HEK293T (cell line): ENCODE measurements around the gene AQP12A.

Experiments
- CTCF ChIA-PET: fragments of 350-600 bp; formaldehyde crosslinking; extraction: SDS; loops from one replicate; lab custom pipeline; 2021; ENCODE audit warnings: antibody characterized with exemption, inconsistent platforms; lab: Yijun Ruan, JAX
- POLR2A ChIA-PET: fragments of 350-600 bp; formaldehyde crosslinking; extraction: SDS; loops from one replicate; lab custom pipeline; 2020; ENCODE audit warnings: antibody characterized with exemption, inconsistent platforms; lab: Yijun Ruan, JAX
- DNase-seq: peaks from one replicate; pipeline ENCODE4 v3.0.0; 2012; ENCODE audit warnings: mixed read lengths; ENCODE audit errors: extremely low spot score
- ARNT ChIP-seq: fragments of 450-650 bp; IDR thresholded peaks from 2 replicates; pipeline ENCODE4 v1.6.1; 2017; ENCODE audit warnings: mild to moderate bottlenecking
- BHLHE40 ChIP-seq: fragments of 450-650 bp; IDR thresholded peaks from 2 replicates; pipeline ENCODE4 v1.6.1; 2016; ENCODE audit warnings: mild to moderate bottlenecking, moderate library complexity, borderline replicate concordance
- CTBP1 ChIP-seq: fragments of 450-650 bp; IDR thresholded peaks from 2 replicates; pipeline ENCODE4 v1.6.1; 2016; ENCODE audit warnings: borderline replicate concordance
- ELF4 ChIP-seq: fragments of 450-650 bp; IDR thresholded peaks from 2 replicates; pipeline ENCODE4 v1.6.1; 2017; ENCODE audit warnings: antibody characterized with exemption
- FOXA1 ChIP-seq: fragments of 450-650 bp; IDR thresholded peaks from 2 replicates; pipeline ENCODE4 v1.6.1; 2016; ENCODE audit warnings: mild to moderate bottlenecking
- FOXK2 ChIP-seq: fragments of 450-650 bp; IDR thresholded peaks from 2 replicates; pipeline ENCODE4 v1.6.1; 2016; ENCODE audit warnings: mild to moderate bottlenecking
- FOXM1 ChIP-seq: fragments of 450-650 bp; IDR thresholded peaks from 2 replicates; pipeline ENCODE4 v1.6.1; 2017; ENCODE audit warnings: mild to moderate bottlenecking, borderline replicate concordance
- HDGF ChIP-seq: fragments of 450-650 bp; IDR thresholded peaks from 2 replicates; pipeline ENCODE4 v1.6.1; 2017; ENCODE audit warnings: antibody characterized with exemption, borderline replicate concordance
- L3MBTL2 ChIP-seq: fragments of 450-650 bp; conservative IDR thresholded peaks from 2 replicates; pipeline ENCODE4 v1.6.1; 2016; ENCODE audit warnings: mild to moderate bottlenecking
- LEF1 ChIP-seq: fragments of 450-650 bp; IDR thresholded peaks from 2 replicates; pipeline ENCODE4 v1.6.1; 2017; ENCODE audit warnings: mild to moderate bottlenecking, borderline replicate concordance
- NFRKB ChIP-seq: fragments of 450-650 bp; IDR thresholded peaks from 2 replicates; pipeline ENCODE4 v1.6.1; 2016; ENCODE audit warnings: mild to moderate bottlenecking, moderate library complexity
- SP1 ChIP-seq: fragments of 450-650 bp; IDR thresholded peaks from 2 replicates; pipeline ENCODE4 v1.6.1; 2017
- SUZ12 ChIP-seq: fragments of 450-650 bp; IDR thresholded peaks from 2 replicates; pipeline ENCODE4 v1.6.1; 2016; ENCODE audit warnings: mild to moderate bottlenecking
- TARDBP ChIP-seq: fragments of 450-650 bp; IDR thresholded peaks from 2 replicates; pipeline ENCODE4 v1.6.1; 2016
- ZNF384 ChIP-seq: fragments of 450-650 bp; IDR thresholded peaks from 2 replicates; pipeline ENCODE4 v1.6.1; 2016
- TF ChIP-seq, protein P1 (sequence below): fragments of 450-650 bp; IDR thresholded peaks from 2 replicates; pipeline ENCODE4 v1.6.1; 2016

AQP12A gene

DNA sequence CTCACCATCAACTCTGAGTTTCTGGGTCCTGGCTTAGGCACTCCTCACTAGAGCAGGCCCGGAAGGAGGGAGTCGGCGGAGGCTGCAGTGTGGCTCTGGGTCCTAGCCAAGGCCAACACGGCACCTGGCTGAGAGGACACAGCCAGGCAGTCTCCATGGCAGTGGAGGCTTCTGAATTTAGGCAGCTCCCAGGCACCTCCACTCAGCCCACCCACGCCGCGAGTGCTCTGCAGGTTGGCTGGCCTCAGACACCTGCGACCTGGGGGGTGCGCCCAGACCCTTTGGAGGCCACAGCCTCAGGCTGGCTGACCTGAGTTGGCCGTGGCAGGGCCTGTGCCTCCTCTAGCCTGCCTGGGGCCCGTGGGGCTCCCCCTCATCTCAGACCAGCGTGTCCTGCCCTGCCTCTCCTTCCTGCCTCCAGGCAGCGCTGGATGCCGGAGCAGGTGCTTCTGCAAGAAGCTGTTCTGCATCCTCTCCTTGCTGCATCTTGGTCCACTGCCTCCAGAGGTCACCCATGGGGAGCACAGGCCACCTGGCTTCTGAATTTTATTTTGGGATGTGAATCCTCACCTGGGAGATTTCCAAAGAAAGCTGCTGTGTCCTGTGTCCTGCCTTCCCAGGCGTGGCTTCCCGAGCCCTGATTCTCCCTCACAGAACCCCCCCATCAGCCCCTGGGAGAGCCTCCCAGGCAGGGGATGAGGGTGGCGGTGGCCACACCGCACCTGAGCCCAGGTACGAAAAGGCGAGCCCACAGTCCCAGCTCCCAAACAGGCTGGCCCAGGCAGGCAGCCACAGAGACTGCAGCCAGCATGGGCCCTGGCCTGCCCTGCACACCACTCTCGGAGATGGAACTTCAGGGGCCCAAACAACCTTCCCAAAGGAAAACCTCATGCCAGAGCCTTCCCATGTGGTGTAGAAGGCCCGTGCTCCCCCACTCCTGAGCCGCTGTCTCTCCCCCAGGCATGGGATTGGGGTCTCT lies 23.4 kb downstream of the AQP12A start:
- TF ChIP-seq ELF4 (no peak), FOXA1 (no peak), LEF1 (no peak), SP1 (no peak), TARDBP (no peak), CTBP1 (no peak), SUZ12 (no peak), FOXM1 (no peak), ZNF384 (no peak), ARNT (no peak)
- TF ChIP-seq, protein P1, sequence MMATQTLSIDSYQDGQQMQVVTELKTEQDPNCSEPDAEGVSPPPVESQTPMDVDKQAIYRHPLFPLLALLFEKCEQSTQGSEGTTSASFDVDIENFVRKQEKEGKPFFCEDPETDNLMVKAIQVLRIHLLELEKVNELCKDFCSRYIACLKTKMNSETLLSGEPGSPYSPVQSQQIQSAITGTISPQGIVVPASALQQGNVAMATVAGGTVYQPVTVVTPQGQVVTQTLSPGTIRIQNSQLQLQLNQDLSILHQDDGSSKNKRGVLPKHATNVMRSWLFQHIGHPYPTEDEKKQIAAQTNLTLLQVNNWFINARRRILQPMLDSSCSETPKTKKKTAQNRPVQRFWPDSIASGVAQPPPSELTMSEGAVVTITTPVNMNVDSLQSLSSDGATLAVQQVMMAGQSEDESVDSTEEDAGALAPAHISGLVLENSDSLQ, result no peak
- POLR2A ChIA-PET, result no interaction called here
- CTCF ChIA-PET, result no interaction called here
- no peak for DNase-seq

DNA sequence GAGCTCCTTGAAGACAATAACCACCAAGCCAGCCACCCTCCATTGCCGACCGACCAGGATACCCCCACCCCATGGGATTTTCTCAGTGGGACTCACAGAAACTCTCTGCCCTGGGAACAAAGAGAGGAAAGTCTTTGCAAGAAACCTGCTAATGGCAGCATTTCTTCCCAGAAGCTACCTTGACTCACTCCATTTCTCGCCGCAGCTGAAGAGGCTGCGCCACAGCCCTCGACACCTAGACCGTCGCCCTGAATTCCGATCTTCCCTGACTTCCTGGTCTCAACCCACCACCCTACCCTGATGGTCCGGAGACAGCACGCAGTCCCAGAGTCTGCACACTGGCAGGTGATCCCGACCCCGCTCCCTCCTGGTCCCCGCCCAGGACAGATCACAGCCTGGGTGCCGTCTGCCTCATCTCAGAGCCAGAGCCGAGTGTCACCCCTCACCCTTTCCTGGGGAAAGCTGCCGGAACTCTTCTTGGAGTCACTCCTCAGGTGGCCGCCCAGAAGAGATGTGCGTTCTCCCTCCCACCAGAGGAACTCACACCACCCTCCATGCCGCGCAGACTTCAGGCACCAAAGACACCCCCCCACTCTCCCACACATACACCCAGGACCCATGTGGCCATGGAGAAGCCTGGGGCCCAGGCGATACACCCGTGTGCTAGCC lies 24.6 kb downstream of the AQP12A start:
- TF ChIP-seq NFRKB (no peak), HDGF (no peak), SUZ12 (no peak), ZNF384 (no peak), FOXK2 (no peak), LEF1 (no peak), BHLHE40 (no peak), CTBP1 (no peak), ARNT (no peak), FOXM1 (no peak), TARDBP (no peak), FOXA1 (no peak), L3MBTL2 (no peak), SP1 (no peak), ELF4 (no peak)
- TF ChIP-seq, protein P1, result no peak
- ChIA-PET POLR2A (no interaction called here), CTCF (no interaction called here)
- no peak for DNase-seq

DNA sequence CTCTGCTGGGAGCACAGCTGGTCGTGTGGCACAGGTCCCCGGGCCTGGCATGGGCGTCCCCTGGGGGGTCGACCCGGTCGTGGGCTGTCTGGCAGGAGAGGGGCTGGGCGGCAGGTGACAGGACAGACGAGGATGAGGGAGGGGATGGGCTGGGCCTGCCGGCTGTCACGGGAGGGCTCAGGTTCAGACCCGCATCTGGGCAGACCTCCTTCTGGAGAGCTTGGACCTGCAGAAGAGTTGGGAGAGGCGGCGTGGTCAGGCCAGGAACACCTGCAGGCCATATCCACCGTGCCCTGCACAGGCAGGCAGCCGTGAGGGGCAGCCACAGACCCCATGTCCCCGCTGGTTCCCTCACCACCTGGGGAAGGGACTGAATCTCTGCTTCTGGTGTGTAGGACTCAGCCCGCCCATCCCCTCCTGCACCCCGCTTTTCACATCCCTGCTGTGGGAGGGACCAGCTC lies 25.5 kb downstream of the AQP12A start:
- POLR2A ChIA-PET, result no interaction called here

DNA sequence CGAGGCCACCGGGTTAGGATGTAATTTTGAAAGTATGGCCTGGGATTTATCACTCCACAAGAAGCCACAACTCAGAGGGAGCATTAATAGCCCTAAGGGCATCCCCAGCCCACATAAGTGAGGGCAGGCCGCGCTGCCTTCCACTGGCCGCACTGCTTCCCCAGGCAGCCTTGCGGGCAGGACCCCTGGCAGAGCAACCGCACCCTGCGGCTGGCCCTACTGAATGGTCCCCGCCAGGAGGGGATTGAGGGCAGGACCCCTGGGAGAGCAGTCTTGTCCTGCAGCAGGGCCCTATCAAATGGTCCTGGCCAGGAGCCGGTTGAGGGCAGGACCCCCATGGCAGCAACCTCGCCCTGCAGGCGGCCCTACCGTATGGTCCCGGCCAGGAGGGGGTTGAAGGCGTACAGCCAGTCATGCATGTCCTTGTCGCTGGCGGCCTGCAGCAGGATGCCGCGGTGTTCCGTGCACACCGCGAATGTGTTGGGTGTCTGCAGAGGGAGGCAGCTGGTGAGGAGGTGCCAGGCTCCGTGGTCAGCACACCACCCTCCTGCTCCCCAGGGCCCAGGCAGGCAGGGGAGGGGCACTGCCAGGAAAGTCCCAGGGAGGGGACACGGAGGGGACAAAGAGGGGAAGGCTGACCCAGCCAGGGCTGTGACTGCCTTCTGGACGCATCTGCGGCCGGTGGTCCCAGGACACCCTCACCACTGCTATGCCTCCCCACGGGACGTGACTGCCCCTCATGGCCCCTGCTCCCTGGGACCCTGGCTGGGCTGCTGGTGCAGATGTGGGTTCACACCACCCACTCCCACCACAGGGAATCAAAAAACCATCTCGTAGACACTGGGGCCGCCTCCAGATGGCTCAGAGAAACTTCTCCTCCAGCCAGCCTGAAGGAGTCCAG lies 26.3 kb downstream of the AQP12A start:
- CTCF ChIA-PET, result no interaction called here
- no peak for DNase-seq
- POLR2A ChIA-PET, result no interaction called here
- TF ChIP-seq TARDBP (no peak), SUZ12 (no peak), SP1 (no peak), LEF1 (no peak), NFRKB (no peak), ZNF384 (no peak), FOXM1 (no peak), HDGF (no peak), L3MBTL2 (no peak), BHLHE40 (no peak), CTBP1 (no peak), FOXK2 (no peak), ELF4 (no peak), ARNT (no peak), FOXA1 (no peak)
- TF ChIP-seq, protein P1, result no peak

More for the DNA sequence above, 25.5 kb downstream of the AQP12A start:
- TF ChIP-seq FOXA1 (no peak), NFRKB (no peak), SUZ12 (no peak), ELF4 (no peak), TARDBP (no peak), HDGF (no peak), SP1 (no peak), LEF1 (no peak), FOXK2 (no peak), CTBP1 (no peak), BHLHE40 (no peak), FOXM1 (no peak), ARNT (no peak), L3MBTL2 (no peak), ZNF384 (no peak)
- TF ChIP-seq, protein P1, result no peak
- no peak for DNase-seq
- CTCF ChIA-PET, result no interaction called here
